Panc1 (cell line): ENCODE data around the gene COG2. TPM values are rescaled to one million over a fixed set of nuclear protein-coding genes. Genes with fewer than 3 reads are reported as not detected.

Source experiments
- ATAC-seq: fragments of 200-7000 bp; cut with Tn5 transposase; 2 replicates; pipeline ENCODE4 v1.9.1; 2020; ENCODE audit warnings: mild to moderate bottlenecking, moderate library complexity
- BruUV-seq: library from RNA; stranded (reverse); fragments of 400-500 nt; replicated peaks from 2 replicates; lab custom pipeline; 2021; lab: Mats Ljungman, UMichigan
- CTCF ChIA-PET: fragments of 300-600 bp; sonication (Branson Sonifier 250); formaldehyde crosslinking; loops from one replicate; lab custom pipeline; 2022; ENCODE audit warnings: antibody characterized with exemption; lab: Charles Lee
- POLR2A ChIA-PET: fragments of 300-600 bp; sonication (Branson Sonifier 250); formaldehyde crosslinking; loops from one replicate; lab custom pipeline; 2022; ENCODE audit warnings: antibody characterized with exemption; lab: Charles Lee
- DNase-seq: peaks from one replicate; pipeline ENCODE4 v3.0.0-alpha.2; 2010; ENCODE audit warnings: low read depth, low spot score
- H3K27ac ChIP-seq: 2 replicates; pipeline ENCODE4 v1.5.1; 2011; ENCODE audit warnings: mild to moderate bottlenecking, low read length, inconsistent platforms
- H3K27me3 ChIP-seq: fragments of 200-500 bp; sonication (Bioruptor generic); 2 replicates; pipeline ENCODE4 v1.6.0; 2014; ENCODE audit warnings: low read length, inconsistent platforms; ENCODE audit not compliant: control insufficient read depth, insufficient read depth
- H3K36me3 ChIP-seq: fragments of 200-500 bp; sonication (Bioruptor generic); 2 replicates; pipeline ENCODE4 v1.5.1; 2014; ENCODE audit warnings: inconsistent platforms, mild to moderate bottlenecking, low read length, moderate library complexity; ENCODE audit not compliant: control insufficient read depth, insufficient read depth
- H3K4me1 ChIP-seq: 2 replicates; pipeline ENCODE4 v1.5.1; 2011; ENCODE audit warnings: inconsistent platforms, mild to moderate bottlenecking, low read length, moderate library complexity; ENCODE audit not compliant: control insufficient read depth, insufficient read depth
- H3K4me3 ChIP-seq, 2 experiments: 2 replicates each; pipeline ENCODE4 v1.5.1; 2011 to 2012; ENCODE audit warnings: low read depth in 2 of 2, low read length in 2 of 2, mild to moderate bottlenecking in 2 of 2, inconsistent platforms in 1 of 2, moderate library complexity in 1 of 2
- H3K9me3 ChIP-seq: fragments of 200-500 bp; sonication (Bioruptor generic); 2 replicates; pipeline ENCODE4 v1.5.1; 2014; ENCODE audit warnings: low read depth, mild to moderate bottlenecking, inconsistent platforms, low read length, moderate library complexity; ENCODE audit not compliant: control insufficient read depth, insufficient read depth
- CTCF ChIP-seq: fragments of 450-650 bp; IDR thresholded peaks from 2 replicates; pipeline ENCODE4 v1.5.1; 2017; ENCODE audit warnings: mild to moderate bottlenecking
- POLR2AphosphoS5 ChIP-seq: IDR thresholded peaks from 2 replicates; pipeline ENCODE4 v1.6.1; 2012; ENCODE audit warnings: mild to moderate bottlenecking, low read depth, low read length, moderate library complexity
- REST ChIP-seq, 2 experiments: IDR thresholded peaks; 2 replicates each; pipeline ENCODE4 v1.6.1; 2011 to 2012; ENCODE audit warnings: low read depth in 2 of 2, control low read depth in 1 of 2, low read length in 1 of 2, mild to moderate bottlenecking in 1 of 2, moderate library complexity in 1 of 2; ENCODE audit not compliant: insufficient read depth in 1 of 2
- SIN3A ChIP-seq: IDR thresholded peaks from 2 replicates; pipeline ENCODE4 v1.6.1; 2012; ENCODE audit warnings: low read depth, mild to moderate bottlenecking, low read length, moderate library complexity, borderline replicate concordance; ENCODE audit not compliant: insufficient read depth
- TCF7L2 ChIP-seq: IDR thresholded peaks from 2 replicates; pipeline ENCODE4 v1.6.1; 2011; ENCODE audit warnings: mild to moderate bottlenecking, low read depth, low read length, inconsistent platforms
- in situ Hi-C: cut with HindIII; loops from 2 replicates; pipeline ENCODE4 v1.10.0; 2016; ENCODE audit warnings: low sequenced_read_pairs, low pct_unique_long_range_greater_than_20kb
- intact Hi-C: fragments of 100-400 bp; cut with micrococcal nuclease; formaldehyde crosslinking; loops from one replicate; pipeline ENCODE4 v1.10.0; 2022; ENCODE audit not compliant: unreplicated experiment
- total RNA-seq: library from RNA; stranded (reverse); gene quantifications from one replicate; pipeline ENCODE4 v1.2.1, GENCODE V29; 2021; ENCODE audit not compliant: unreplicated experiment

The COG2 gene
- total RNA-seq, 1 experiment from 2014 or later: 20.5 TPM

DNA sequence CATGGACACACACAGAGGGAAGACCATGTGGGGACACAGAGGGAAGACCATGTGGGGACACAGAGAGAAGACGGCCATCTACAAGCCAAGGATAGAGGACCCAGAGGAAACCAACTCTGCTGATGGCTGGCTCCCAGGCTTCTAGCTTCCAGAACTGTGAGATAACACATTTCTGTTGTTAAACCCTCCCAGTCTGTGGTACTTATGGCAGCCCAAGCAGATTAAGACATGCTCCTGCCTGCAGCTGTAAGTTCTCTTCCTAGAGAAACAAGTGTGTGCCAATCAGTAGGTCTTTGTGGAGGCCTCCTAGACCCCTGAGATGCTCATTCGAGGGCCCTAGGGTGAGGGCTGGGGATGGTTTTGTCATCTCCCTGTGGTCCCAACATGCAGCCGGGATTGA is 69.0 kb downstream of the COG2 start:
- in situ Hi-C loops: no loop called here
- TF ChIP-seq SIN3A: no peak
- TF ChIP-seq POLR2AphosphoS5: no peak
- TF ChIP-seq CTCF: no peak
- no peak for TF ChIP-seq TCF7L2
- TF ChIP-seq REST (IDR thresholded peaks at IDR 0.05; ENCODE audit: insufficient read depth in 1 of 2, low read depth in 2 of 2, low read length in 1 of 2): no peak
- BruUV-seq: no TSS peak
- Histone ChIP-seq H3K4me1 (no peaks in the 10 kb centered on the region), H3K27me3 (no peaks in the 10 kb centered on the region; the same call in 1 of the 2 replicates), H3K36me3 (no peaks in the 10 kb centered on the region), H3K9me3 (no peaks in the 10 kb centered on the region), H3K4me3 (no peak overlapping the region), H3K27ac (no peak overlapping the region)
- DNase-seq (no peak), ATAC-seq (no peak)
- intact Hi-C loops: no loop called here
- CTCF ChIA-PET: no interaction called here
- POLR2A ChIA-PET: no interaction called here

DNA sequence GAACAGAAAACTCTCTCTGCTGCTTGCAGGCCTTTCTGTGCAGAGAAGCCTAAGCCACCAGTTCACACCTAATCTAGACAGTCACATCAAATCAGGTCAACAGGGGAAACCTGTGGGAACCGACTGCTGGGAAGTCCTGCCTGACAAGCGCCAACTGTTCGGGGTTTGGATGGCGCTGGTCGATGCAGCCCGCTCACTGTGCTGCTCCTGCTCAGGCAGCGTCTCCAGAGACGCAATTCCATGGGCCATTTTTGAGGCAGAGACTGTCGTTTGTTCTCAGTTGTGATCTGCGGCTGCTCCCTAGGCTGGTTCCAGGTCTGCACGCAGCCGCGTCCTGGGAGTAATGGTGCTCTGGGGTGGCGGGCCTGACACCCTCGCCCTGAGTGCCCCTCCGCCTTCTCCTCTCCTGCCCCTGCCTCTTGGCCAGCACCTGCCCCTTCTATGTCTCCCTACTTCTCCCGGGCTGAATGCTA is 70.2 kb downstream of the COG2 start:
- no peaks in the 10 kb centered on the region; the same call in 1 of the 2 replicates for H3K27me3 ChIP-seq
- no peaks in the 10 kb centered on the region for H3K9me3 ChIP-seq
- no peaks in the 10 kb centered on the region for H3K4me1 ChIP-seq
- TF ChIP-seq POLR2AphosphoS5 (no peak), SIN3A (no peak), TCF7L2 (no peak), REST (IDR thresholded peaks at IDR 0.05; ENCODE audit: insufficient read depth in 1 of 2, low read depth in 2 of 2, low read length in 1 of 2) (no peak), CTCF (no peak)
- no peak overlapping the region for H3K4me3 ChIP-seq
- ATAC-seq (no peak), DNase-seq (no peak)
- H3K36me3 ChIP-seq: no peaks in the 10 kb centered on the region
- in situ Hi-C loops: no loop called here
- intact Hi-C loops: no loop called here
- ChIA-PET CTCF (no interaction called here), POLR2A (no interaction called here)
- no TSS peak for BruUV-seq
- H3K27ac ChIP-seq: no peak overlapping the region
